HG03469 (cell line): ENCODE measurements around the gene KCNC4.

ENCODE experiments used
- ATAC-seq: cut with Tn5 transposase; IDR thresholded peaks from one replicate; pipeline ENCODE4 v1.9.1; 2021; ENCODE audit warnings: mild to moderate bottlenecking, moderate library complexity, moderate number of reproducible peaks; ENCODE audit not compliant: unreplicated experiment

Gene KCNC4

GRCh38 chr1:110209715-110210603 lies at the start of gene KCNC4:
TSS of gene KCNC4 (plus strand) at chr1:110210314. CDS start at chr1:110211500, 1,186 bp downstream.
- ATAC-seq = peak; percentile 68

- ATAC-seq = no peak
Measured at GRCh38 chr1:110160538-110161100, 49.5 kb upstream of the KCNC4 start.

- ATAC-seq = no peak
Measured at GRCh38 chr1:110161165-110161564, 48.9 kb upstream of the KCNC4 start.

- no peak for ATAC-seq
Measured at GRCh38 chr1:110161849-110162248, 48.3 kb upstream of the KCNC4 start.

GRCh38 chr1:110163591-110163990 lies 46.5 kb upstream of the KCNC4 start:
- no peak for ATAC-seq

- ATAC-seq = no peak
Measured at GRCh38 chr1:110164725-110165350, 45.3 kb upstream of the KCNC4 start.

- ATAC-seq = no peak
Measured at GRCh38 chr1:110165761-110166231, 44.3 kb upstream of the KCNC4 start.

- no peak for ATAC-seq
Measured at GRCh38 chr1:110166861-110167260, 43.3 kb upstream of the KCNC4 start.

GRCh38 chr1:110170766-110171733 lies 39.1 kb upstream of the KCNC4 start:
- no peak for ATAC-seq

- ATAC-seq = no peak
Measured at GRCh38 chr1:110172001-110172400, 38.1 kb upstream of the KCNC4 start.

- ATAC-seq = no peak
Measured at GRCh38 chr1:110173466-110174105, 36.5 kb upstream of the KCNC4 start.

- no peak for ATAC-seq
Measured at GRCh38 chr1:110174961-110175360, 35.2 kb upstream of the KCNC4 start.

- ATAC-seq = no peak
Measured at GRCh38 chr1:110176299-110176956, 33.7 kb upstream of the KCNC4 start.

- no peak for ATAC-seq
Measured at GRCh38 chr1:110177775-110178174, 32.3 kb upstream of the KCNC4 start.

GRCh38 chr1:110183642-110184167 lies 26.4 kb upstream of the KCNC4 start:
- no peak for ATAC-seq

GRCh38 chr1:110184446-110184845 lies 25.7 kb upstream of the KCNC4 start:
- no peak for ATAC-seq

GRCh38 chr1:110185181-110185580 lies 24.9 kb upstream of the KCNC4 start:
- no peak for ATAC-seq

- no peak for ATAC-seq
Measured at GRCh38 chr1:110186558-110186957, 23.6 kb upstream of the KCNC4 start.

- no peak for ATAC-seq
Measured at GRCh38 chr1:110187139-110187890, 22.8 kb upstream of the KCNC4 start.
